DOHH2 (cell line): Measurements from ENCODE around the gene PTBP1.

Source experiments
- EZH2phosphoT487 ChIP-seq: fragments of 200-600 bp; sonication (generic); IDR thresholded peaks from 2 replicates; pipeline ENCODE4 v1.6.1; 2017; ENCODE audit warnings: borderline replicate concordance, mild to moderate bottlenecking, antibody characterized with exemption, low read length, moderate library complexity, mixed read lengths
- TF ChIP-seq, protein P1 (sequence below): fragments of 200-600 bp; sonication (generic); IDR thresholded peaks from one replicate; pipeline ENCODE4 v1.5.1; 2014; ENCODE audit warnings: antibody characterized with exemption, mild to moderate bottlenecking, low read depth, low read length; ENCODE audit not compliant: poor library complexity, severe bottlenecking

DNA sequence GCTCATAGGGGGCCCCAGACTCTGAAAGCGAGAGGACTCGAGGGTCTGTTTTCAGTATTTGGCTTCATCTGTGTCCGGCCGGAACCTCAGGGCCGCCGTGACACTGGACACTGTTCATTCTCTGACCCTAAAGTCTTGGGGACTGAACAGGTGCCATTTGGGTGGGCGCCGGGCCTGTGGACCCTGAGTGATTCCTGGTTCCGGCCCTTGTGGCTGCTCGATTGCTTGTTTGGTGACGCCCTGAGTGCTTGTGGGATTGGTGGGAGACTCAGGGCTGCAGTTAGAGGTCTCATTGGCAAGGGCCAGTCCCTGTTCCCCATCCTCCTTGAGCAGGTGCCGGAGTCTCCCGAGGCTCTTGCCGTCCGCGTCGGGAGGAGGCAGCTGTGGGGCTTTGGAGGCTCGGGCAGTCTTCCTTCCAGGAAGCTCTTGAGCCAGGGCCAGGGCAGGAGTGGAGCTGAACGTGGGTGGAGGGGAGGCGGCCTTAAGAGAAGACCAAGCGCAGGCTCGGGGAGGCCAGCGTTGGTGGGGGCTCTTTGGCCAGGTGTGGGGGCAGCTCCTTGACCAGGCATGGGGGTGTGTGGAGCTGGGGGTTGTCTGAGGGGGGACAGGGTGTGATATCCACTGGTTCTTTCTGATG lies 4.7 kb downstream of the PTBP1 start:
- TF ChIP-seq, protein P1, sequence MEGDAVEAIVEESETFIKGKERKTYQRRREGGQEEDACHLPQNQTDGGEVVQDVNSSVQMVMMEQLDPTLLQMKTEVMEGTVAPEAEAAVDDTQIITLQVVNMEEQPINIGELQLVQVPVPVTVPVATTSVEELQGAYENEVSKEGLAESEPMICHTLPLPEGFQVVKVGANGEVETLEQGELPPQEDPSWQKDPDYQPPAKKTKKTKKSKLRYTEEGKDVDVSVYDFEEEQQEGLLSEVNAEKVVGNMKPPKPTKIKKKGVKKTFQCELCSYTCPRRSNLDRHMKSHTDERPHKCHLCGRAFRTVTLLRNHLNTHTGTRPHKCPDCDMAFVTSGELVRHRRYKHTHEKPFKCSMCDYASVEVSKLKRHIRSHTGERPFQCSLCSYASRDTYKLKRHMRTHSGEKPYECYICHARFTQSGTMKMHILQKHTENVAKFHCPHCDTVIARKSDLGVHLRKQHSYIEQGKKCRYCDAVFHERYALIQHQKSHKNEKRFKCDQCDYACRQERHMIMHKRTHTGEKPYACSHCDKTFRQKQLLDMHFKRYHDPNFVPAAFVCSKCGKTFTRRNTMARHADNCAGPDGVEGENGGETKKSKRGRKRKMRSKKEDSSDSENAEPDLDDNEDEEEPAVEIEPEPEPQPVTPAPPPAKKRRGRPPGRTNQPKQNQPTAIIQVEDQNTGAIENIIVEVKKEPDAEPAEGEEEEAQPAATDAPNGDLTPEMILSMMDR: no peak
- TF ChIP-seq EZH2phosphoT487: no peak
